ENCODE results near the gene IGFLR1.

DNA sequence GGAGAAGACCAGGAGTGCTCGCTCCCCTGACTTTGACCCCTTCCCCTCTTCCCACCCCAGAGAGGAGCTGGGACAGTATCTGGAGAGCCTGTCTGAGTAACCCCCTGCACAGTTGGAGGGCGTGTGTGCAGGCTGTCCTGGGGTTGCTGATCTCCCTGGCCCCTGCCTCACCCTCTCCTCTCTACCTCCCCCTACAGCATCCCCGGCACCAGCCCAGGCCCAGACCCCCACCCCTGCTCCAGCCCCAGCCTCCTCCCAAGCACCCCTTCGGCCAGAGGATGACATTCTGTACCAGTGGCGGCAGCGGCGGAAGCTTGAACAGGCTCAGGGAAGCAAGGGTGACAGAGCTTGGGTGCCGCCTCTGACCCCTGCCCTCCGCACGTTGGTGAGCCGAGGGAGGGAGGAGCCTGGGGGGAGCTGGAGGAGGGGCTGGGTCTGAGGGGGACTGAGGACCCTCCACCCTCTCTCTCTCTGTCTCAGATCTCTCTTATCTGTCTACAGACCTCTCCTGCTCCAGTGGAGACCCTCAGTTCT lies 24.4 kb upstream of the IGFLR1 start:
- no peak for TF ChIP-seq EP300 (IDR thresholded peaks at IDR 0.05; ENCODE audit: borderline replicate concordance)
- no peak for TF ChIP-seq YY1 (IDR thresholded peaks at IDR 0.05; ENCODE audit: low read depth)
- TF ChIP-seq CEBPB (IDR thresholded peaks at IDR 0.05), result no peak
- no peak for TF ChIP-seq TAF1 (IDR thresholded peaks at IDR 0.05; ENCODE audit: low read depth)
- TF ChIP-seq TEAD4 (IDR thresholded peaks at IDR 0.05), result no peak
- no peak for TF ChIP-seq EGR1 (IDR thresholded peaks at IDR 0.05)
- TF ChIP-seq, protein P1, sequence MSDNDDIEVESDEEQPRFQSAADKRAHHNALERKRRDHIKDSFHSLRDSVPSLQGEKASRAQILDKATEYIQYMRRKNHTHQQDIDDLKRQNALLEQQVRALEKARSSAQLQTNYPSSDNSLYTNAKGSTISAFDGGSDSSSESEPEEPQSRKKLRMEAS (IDR thresholded peaks at IDR 0.05), result no peak
- TF ChIP-seq, protein P2, sequence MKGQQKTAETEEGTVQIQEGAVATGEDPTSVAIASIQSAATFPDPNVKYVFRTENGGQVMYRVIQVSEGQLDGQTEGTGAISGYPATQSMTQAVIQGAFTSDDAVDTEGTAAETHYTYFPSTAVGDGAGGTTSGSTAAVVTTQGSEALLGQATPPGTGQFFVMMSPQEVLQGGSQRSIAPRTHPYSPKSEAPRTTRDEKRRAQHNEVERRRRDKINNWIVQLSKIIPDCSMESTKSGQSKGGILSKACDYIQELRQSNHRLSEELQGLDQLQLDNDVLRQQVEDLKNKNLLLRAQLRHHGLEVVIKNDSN (IDR thresholded peaks at IDR 0.05), result no peak
- TF ChIP-seq RAD21 (IDR thresholded peaks at IDR 0.05; ENCODE audit: low read depth), result no peak
- TF ChIP-seq CREB1 (IDR thresholded peaks at IDR 0.05; ENCODE audit: low read depth), result no peak
- TF ChIP-seq TCF12 (IDR thresholded peaks at IDR 0.05; ENCODE audit: low read depth), result no peak
- TF ChIP-seq, protein P3, sequence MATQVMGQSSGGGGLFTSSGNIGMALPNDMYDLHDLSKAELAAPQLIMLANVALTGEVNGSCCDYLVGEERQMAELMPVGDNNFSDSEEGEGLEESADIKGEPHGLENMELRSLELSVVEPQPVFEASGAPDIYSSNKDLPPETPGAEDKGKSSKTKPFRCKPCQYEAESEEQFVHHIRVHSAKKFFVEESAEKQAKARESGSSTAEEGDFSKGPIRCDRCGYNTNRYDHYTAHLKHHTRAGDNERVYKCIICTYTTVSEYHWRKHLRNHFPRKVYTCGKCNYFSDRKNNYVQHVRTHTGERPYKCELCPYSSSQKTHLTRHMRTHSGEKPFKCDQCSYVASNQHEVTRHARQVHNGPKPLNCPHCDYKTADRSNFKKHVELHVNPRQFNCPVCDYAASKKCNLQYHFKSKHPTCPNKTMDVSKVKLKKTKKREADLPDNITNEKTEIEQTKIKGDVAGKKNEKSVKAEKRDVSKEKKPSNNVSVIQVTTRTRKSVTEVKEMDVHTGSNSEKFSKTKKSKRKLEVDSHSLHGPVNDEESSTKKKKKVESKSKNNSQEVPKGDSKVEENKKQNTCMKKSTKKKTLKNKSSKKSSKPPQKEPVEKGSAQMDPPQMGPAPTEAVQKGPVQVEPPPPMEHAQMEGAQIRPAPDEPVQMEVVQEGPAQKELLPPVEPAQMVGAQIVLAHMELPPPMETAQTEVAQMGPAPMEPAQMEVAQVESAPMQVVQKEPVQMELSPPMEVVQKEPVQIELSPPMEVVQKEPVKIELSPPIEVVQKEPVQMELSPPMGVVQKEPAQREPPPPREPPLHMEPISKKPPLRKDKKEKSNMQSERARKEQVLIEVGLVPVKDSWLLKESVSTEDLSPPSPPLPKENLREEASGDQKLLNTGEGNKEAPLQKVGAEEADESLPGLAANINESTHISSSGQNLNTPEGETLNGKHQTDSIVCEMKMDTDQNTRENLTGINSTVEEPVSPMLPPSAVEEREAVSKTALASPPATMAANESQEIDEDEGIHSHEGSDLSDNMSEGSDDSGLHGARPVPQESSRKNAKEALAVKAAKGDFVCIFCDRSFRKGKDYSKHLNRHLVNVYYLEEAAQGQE (IDR thresholded peaks at IDR 0.05; ENCODE audit: low read depth), result no peak
- no peak for TF ChIP-seq ZBTB7A (IDR thresholded peaks at IDR 0.05; ENCODE audit: low read depth)
- TF ChIP-seq NFIC (IDR thresholded peaks at IDR 0.05), result no peak
